Uterus (tissue), 2 donors: ENCODE data around the gene ZNF652.

ENCODE experiments used
- CTCF ChIP-seq, 4 experiments: fragments of 200-600 bp in 2 of 4; fragments of 450-650 bp in 2 of 4; sonication (generic) in 2 of 4; IDR thresholded peaks; one replicate each; pipeline ENCODE4 v1.5.1; 2016 to 2019; ENCODE audit warnings: antibody characterized with exemption in 4 of 4, mild to moderate bottlenecking in 2 of 4, moderate library complexity in 1 of 4
- POLR2A ChIP-seq, 2 donors: fragments of 450-650 bp; IDR thresholded peaks; one replicate each; pipeline ENCODE4 v1.6.1; 2016; ENCODE audit warnings: antibody characterized with exemption in 2 of 2, mild to moderate bottlenecking in 1 of 2, moderate library complexity in 1 of 2

DNA sequence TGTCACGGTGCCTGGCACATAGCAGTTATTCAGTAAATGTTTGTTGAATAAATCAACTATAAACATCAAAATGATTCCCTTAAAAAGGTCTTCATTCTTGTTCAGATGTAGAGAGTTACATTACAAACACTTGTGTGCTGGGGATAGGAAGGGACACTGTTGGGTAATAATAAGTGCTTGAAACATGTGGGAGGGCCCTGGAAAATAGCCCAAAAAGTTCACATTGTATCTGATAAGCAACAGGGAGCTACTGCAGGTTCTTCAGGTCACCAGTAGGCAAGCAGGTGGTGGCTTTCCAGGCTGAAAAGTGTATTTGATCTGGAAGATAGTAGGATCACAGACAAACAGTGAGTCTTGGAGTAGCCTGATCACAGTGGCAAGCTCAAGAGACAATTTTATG, 19.0 kb upstream of the ZNF652 start:
- TF ChIP-seq CTCF (IDR thresholded peaks at IDR 0.05) (no peak), POLR2A (IDR thresholded peaks at IDR 0.05) (no peak)
